ENCODE results near the gene OSBP.

The OSBP gene

GRCh38 chr11:59574932-59575502 lies 40.6 kb downstream of the OSBP start:
- H3K27ac ChIP-seq, result no peak overlapping the region
- TF ChIP-seq CTCF (conservative IDR thresholded peaks at IDR 0.05), result no peak

- no peak for TF ChIP-seq CTCF (conservative IDR thresholded peaks at IDR 0.05)
- H3K27ac ChIP-seq, result no peak overlapping the region
Observed at GRCh38 chr11:59574467-59574866, 41.1 kb downstream of the OSBP start.

- no peak overlapping the region for H3K27ac ChIP-seq
- TF ChIP-seq CTCF (conservative IDR thresholded peaks at IDR 0.05), result no peak
Observed at GRCh38 chr11:59573216-59573615, 42.4 kb downstream of the OSBP start.

DNA sequence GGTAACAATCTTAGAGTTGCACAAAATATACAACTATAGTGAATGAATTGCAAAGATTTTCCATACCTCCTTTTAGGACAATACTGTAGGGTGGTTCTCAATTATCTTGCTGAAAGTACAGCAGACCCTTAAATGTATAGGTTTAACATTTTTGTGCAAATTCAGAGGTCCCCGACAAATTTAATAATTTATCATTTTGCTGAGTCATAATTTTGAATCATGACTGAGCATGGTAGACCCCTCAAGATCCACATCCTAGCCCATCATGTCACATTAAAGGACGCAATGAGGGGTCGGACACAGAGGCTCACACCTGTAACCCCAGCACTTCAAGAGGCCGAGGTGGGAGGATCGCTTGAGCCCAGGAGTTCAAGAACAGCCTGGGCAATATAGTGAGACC lies 43.5 kb downstream of the OSBP start:
- TF ChIP-seq CTCF (conservative IDR thresholded peaks at IDR 0.05), result no peak
- no peak overlapping the region for H3K27ac ChIP-seq

DNA sequence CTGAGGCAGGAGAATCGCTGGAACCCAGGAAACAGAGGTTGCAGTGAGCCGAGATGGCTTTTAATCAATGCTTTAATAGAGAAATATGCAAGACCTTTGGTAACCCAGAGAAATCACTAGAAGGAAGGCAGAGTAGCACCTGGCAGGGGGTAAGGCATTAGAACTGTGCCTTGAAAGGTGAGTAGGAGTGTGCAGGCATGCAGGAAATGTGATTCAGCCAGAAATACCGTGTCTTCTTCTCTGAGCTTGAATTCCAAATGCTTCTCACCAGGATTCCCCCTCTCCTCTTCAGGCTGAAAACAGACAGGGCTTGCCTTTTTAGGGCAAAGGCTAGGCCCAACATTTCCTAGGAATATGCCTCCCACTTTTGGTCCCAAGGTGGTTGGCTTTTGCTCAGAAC lies 53.3 kb downstream of the OSBP start:
- H3K27ac ChIP-seq, result no peak overlapping the region
- TF ChIP-seq CTCF (conservative IDR thresholded peaks at IDR 0.05), result no peak

- TF ChIP-seq CTCF (conservative IDR thresholded peaks at IDR 0.05), result no peak
- H3K27ac ChIP-seq, result peak overlapping the region; percentile 74
Observed at GRCh38 chr11:59560702-59561473, 54.7 kb downstream of the OSBP start.

GRCh38 chr11:59560290-59560701 lies 55.3 kb downstream of the OSBP start:
- peak overlapping the region; percentile 74 for H3K27ac ChIP-seq
- no peak for TF ChIP-seq CTCF (conservative IDR thresholded peaks at IDR 0.05)
